GM12878 (cell line): Measurements from ENCODE around the gene CPSF4. TPM values are rescaled to one million over a fixed set of nuclear protein-coding genes. Genes with fewer than 3 reads are reported as not detected.

Experiments used
- ATAC-seq: fragments of 200-7000 bp; cut with Tn5 transposase; 3 replicates; pipeline ENCODE4 v1.9.1; 2020; ENCODE audit warnings: mild to moderate bottlenecking, moderate library complexity
- BruUV-seq: library from RNA; stranded (reverse); fragments of 400-500 nt; replicated peaks from 2 replicates; lab custom pipeline; 2021; lab: Mats Ljungman, UMichigan
- CTCF ChIA-PET: fragments of 300-600 bp; sonication (Branson Sonifier 250); formaldehyde crosslinking; extraction: SDS; loops from one replicate; lab custom pipeline; 2021; ENCODE audit warnings: inconsistent platforms; lab: Yijun Ruan, JAX
- POLR2A ChIA-PET: fragments of 350-600 bp; formaldehyde crosslinking; extraction: SDS; loops from one replicate; lab custom pipeline; 2021; ENCODE audit warnings: inconsistent platforms; lab: Charles Lee
- RAD21 ChIA-PET: fragments of 300-600 bp; sonication (Branson Sonifier 250); formaldehyde crosslinking; loops from one replicate; lab custom pipeline; 2023; ENCODE audit warnings: antibody characterized with exemption; ENCODE audit not compliant: unreplicated experiment; lab: Charles Lee
- SMC1A ChIA-PET: fragments of 300-600 bp; sonication (Branson Sonifier 250); formaldehyde crosslinking; loops from one replicate; lab custom pipeline; 2023; ENCODE audit not compliant: unreplicated experiment, uncharacterized antibody; lab: Charles Lee
- DNase-seq: peaks from one replicate; pipeline ENCODE4 v3.0.0-alpha.2; 2011; ENCODE audit warnings: low read depth, low spot score
- FAIRE-seq: peaks from 3 replicates; lab custom pipeline; 2011; peaks lifted over from hg19 to GRCh38; lab: Jason Lieb, UNC
- H2AFZ ChIP-seq: 2 replicates; pipeline ENCODE4 v1.6.0; 2011; ENCODE audit warnings: low read depth, low read length, control low read depth; ENCODE audit not compliant: control insufficient read depth
- H3K27ac ChIP-seq: 2 replicates; pipeline ENCODE4 v1.5.1; 2011; ENCODE audit warnings: control low read depth; ENCODE audit not compliant: control insufficient read depth, insufficient read depth
- H3K27me3 ChIP-seq, 2 experiments: replicated peaks in 1 of 2; 2 replicates each; pipeline versions ENCODE4 v1.6.0 to v1.6.1; 2011; ENCODE audit warnings: low read length in 1 of 2; ENCODE audit not compliant: control insufficient read depth in 2 of 2, insufficient read depth in 2 of 2
- H3K36me3 ChIP-seq, 2 experiments: 2 replicates each; pipeline ENCODE4 v1.5.1; 2011; ENCODE audit warnings: low read length in 1 of 2; ENCODE audit not compliant: control insufficient read depth in 2 of 2, insufficient read depth in 2 of 2
- H3K4me1 ChIP-seq: 2 replicates; pipeline ENCODE4 v1.6.1; 2011; ENCODE audit warnings: mild to moderate bottlenecking, low read length, moderate library complexity, mixed read lengths; ENCODE audit not compliant: control insufficient read depth, insufficient read depth
- H3K4me2 ChIP-seq: 2 replicates; pipeline ENCODE4 v1.6.0; 2011; ENCODE audit warnings: control low read depth; ENCODE audit not compliant: control insufficient read depth, insufficient read depth
- H3K4me3 ChIP-seq: fragments of 200-600 bp; sonication (generic); 2 replicates; pipeline ENCODE4 v1.5.1; 2016
- H3K79me2 ChIP-seq: 2 replicates; pipeline ENCODE4 v1.6.0; 2011; ENCODE audit warnings: low read length; ENCODE audit not compliant: control insufficient read depth, insufficient read depth
- H3K9ac ChIP-seq: 2 replicates; pipeline ENCODE4 v1.8.0; 2011; ENCODE audit warnings: low read length, control low read depth, mixed read lengths; ENCODE audit not compliant: control insufficient read depth, insufficient read depth
- H3K9me3 ChIP-seq: replicated peaks from 3 replicates; pipeline ENCODE4 v1.5.1; 2011; ENCODE audit warnings: mild to moderate bottlenecking, low read length; ENCODE audit not compliant: control insufficient read depth, insufficient read depth
- H4K20me1 ChIP-seq: 2 replicates; pipeline ENCODE4 v1.6.0; 2011; ENCODE audit not compliant: control insufficient read depth, insufficient read depth
- BCL11A ChIP-seq: IDR thresholded peaks from 2 replicates; pipeline ENCODE4 v1.6.1; 2011; ENCODE audit warnings: low read depth, low read length
- CREM ChIP-seq: IDR thresholded peaks from 2 replicates; pipeline ENCODE4 v1.6.1; 2014; ENCODE audit warnings: antibody characterized with exemption, low read depth
- ELK1 ChIP-seq: IDR thresholded peaks from 2 replicates; pipeline ENCODE4 v1.6.1; 2012; ENCODE audit warnings: low read depth, low read length, improper control_type of control experiment
- SMAD5 ChIP-seq: IDR thresholded peaks from 2 replicates; pipeline ENCODE4 v1.6.1; 2016; ENCODE audit warnings: antibody characterized with exemption, low read depth
- ZBTB33 ChIP-seq: fragments of 450-650 bp; IDR thresholded peaks from 2 replicates; pipeline ENCODE4 v1.6.1; 2017; ENCODE audit warnings: mild to moderate bottlenecking
- ZNF622 ChIP-seq: fragments of 450-650 bp; IDR thresholded peaks from 2 replicates; pipeline ENCODE4 v1.6.1; 2017; ENCODE audit warnings: mild to moderate bottlenecking, inconsistent platforms
- WGBS: methylation state at CpG from one replicate; pipeline ENCODE4 v1.1.6; 2016; ENCODE audit warnings: low lambda C conversion rate; ENCODE audit not compliant: insufficient replicate concordance, insufficient coverage; ENCODE audit errors: missing lambda C conversion rate; 5-methylcytosine and 5-hydroxymethylcytosine counted together
- in situ Hi-C: fragments of 300-500 bp; cut with MboI; formaldehyde crosslinking; loops from 9 replicates; pipeline ENCODE4 v1.14.3; 2018; ENCODE audit warnings: mixed read lengths
- intact Hi-C: fragments of 100-400 bp; cut with micrococcal nuclease; formaldehyde crosslinking; loops from one replicate; pipeline ENCODE4 v1.14.2; 2022; ENCODE audit not compliant: unreplicated experiment
- polyA plus RNA-seq, 11 experiments: library from polyadenylated mRNA; depleted of rRNA in 4 of 11; unstranded in 6 of 11; stranded (reverse) in 5 of 11; fragments of >200 nt; fragmentation: Nextera tagmentation in 4 of 11; fragmentation: Illumina TruSeq in 1 of 11; extraction: Ambion mirVana in 4 of 11; extraction: Trizol in 1 of 11; gene quantifications; 1 replicate in 1 of 11; 2 replicates in 10 of 11; pipeline versions ENCODE4 v1.2.1 to v1.2.3, GENCODE V29; 2011 to 2016; ENCODE audit warnings: inconsistent platforms in 2 of 11, missing spikeins in 2 of 11, low read depth in 1 of 11
- total RNA-seq, 4 experiments: library from RNA; depleted of rRNA in 3 of 4; stranded (reverse); fragments of >200 nt in 3 of 4; fragmentation: Illumina TruSeq in 1 of 4; extraction: Trizol in 1 of 4; gene quantifications; 2 replicates each; pipeline versions ENCODE4 v1.2.1 to v1.2.3, GENCODE V29; 2013 to 2021

CPSF4 gene
- total and polyA plus RNA-seq, 10 of the 15 experiments (the other 5 are each of a cell fraction or from before 2014, with no cell fraction given), result 13.6 to 70.1 (median 45.0) TPM

- POLR2A ChIA-PET, result interaction anchor here (0.6 kb wide), 1 partner anchor 1213 kb away, joined by 3 read pairs; no protein-coding TSS in a partner anchor
Measured at GRCh38 chr7:99404977-99405320, 33.8 kb upstream of the CPSF4 start.

More at GRCh38 chr7:99404977-99405320, 33.8 kb upstream of the CPSF4 start:
- no TSS peak for BruUV-seq
- intact Hi-C loops (loop anchor here (5.0 kb wide), 1 partner anchor 33 kb away; the partner anchor contains the start of gene ARPC1B), in situ Hi-C loops (no loop called here)
- Histone ChIP-seq H4K20me1 (no peaks in the 10 kb centered on the region), H3K4me1 (peaks cover 7% of the 10 kb centered on the region), H3K36me3 (peaks cover 14 to 15% of the 10 kb centered on the region in 2 experiments), H3K27me3 (no peaks in the 10 kb centered on the region), H3K9me3 (no peaks in the 10 kb centered on the region), H3K9ac (no peak overlapping the region)
- SMC1A ChIA-PET, result no interaction called here
- TF ChIP-seq CREM (no peak), ZBTB33 (no peak), BCL11A (no peak), ELK1 (no peak), SMAD5 (no peak), ZNF622 (no peak)
- TF ChIP-seq, all 136 proteins: peak for 0
- ATAC-seq (no peak), DNase-seq (no peak), FAIRE-seq (no peak)
- H2AFZ ChIP-seq, result no peak overlapping the region
- H3K27ac ChIP-seq, result no peak overlapping the region
- H3K4me2 ChIP-seq, result no peak overlapping the region
- H3K79me2 ChIP-seq, result peaks cover 48% of the 10 kb centered on the region
- ChIA-PET RAD21 (no interaction called here), CTCF (no interaction called here)
- no peak overlapping the region for H3K4me3 ChIP-seq
- 99% methylated on average over 9 of the region's 10 CpGs for WGBS
